Liver (tissue), 3 donors: ENCODE results near the gene RSBN1L.

Experiments
- RAD21 ChIP-seq, 2 donors: IDR thresholded peaks; 2 replicates each; pipeline ENCODE4 v1.6.1; 2016; ENCODE audit warnings: antibody characterized with exemption in 2 of 2, mild to moderate bottlenecking in 2 of 2
- YY1 ChIP-seq: IDR thresholded peaks from 2 replicates; pipeline ENCODE4 v1.6.1; 2016; ENCODE audit warnings: antibody characterized with exemption, mild to moderate bottlenecking
- TF ChIP-seq, protein P1 (sequence below): fragments of 150-350 bp; IDR thresholded peaks from 2 replicates; pipeline ENCODE4 v1.5.1; 2017; ENCODE audit warnings: improper control_type of control experiment, low read depth, low read length; ENCODE audit not compliant: missing input control
- TF ChIP-seq, protein P2 (sequence below): IDR thresholded peaks from 2 replicates; pipeline ENCODE4 v1.6.1; 2016; ENCODE audit warnings: antibody characterized with exemption
- donor health status: healthy.
- donor health status: healthy.

DNA sequence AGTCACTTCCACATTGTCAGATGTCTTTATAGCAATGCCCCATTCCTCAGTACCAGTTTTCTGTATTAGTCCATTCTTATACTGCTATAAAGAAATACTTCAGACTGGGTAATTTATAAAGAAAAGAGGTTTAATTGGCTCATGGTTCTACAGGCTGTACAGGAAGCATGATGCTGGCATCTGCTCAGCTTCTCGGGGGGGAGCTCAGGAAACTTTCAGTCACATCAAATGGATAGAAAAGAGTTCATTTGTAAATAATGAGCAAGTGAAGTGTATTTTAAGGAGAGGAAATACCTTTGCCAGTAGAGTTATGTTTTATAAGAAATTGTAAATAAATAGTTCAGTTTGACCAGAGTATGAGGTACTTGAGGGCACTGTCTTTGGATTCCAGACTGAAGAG lies 51.5 kb downstream of the RSBN1L start:
- TF ChIP-seq, protein P1, sequence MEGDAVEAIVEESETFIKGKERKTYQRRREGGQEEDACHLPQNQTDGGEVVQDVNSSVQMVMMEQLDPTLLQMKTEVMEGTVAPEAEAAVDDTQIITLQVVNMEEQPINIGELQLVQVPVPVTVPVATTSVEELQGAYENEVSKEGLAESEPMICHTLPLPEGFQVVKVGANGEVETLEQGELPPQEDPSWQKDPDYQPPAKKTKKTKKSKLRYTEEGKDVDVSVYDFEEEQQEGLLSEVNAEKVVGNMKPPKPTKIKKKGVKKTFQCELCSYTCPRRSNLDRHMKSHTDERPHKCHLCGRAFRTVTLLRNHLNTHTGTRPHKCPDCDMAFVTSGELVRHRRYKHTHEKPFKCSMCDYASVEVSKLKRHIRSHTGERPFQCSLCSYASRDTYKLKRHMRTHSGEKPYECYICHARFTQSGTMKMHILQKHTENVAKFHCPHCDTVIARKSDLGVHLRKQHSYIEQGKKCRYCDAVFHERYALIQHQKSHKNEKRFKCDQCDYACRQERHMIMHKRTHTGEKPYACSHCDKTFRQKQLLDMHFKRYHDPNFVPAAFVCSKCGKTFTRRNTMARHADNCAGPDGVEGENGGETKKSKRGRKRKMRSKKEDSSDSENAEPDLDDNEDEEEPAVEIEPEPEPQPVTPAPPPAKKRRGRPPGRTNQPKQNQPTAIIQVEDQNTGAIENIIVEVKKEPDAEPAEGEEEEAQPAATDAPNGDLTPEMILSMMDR = no peak
- TF ChIP-seq RAD21 (IDR thresholded peaks at IDR 0.05) (no peak), YY1 (no peak)
- TF ChIP-seq, protein P2, sequence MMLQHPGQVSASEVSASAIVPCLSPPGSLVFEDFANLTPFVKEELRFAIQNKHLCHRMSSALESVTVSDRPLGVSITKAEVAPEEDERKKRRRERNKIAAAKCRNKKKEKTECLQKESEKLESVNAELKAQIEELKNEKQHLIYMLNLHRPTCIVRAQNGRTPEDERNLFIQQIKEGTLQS = no peak
